Transverse colon (tissue), 4 donors: ENCODE results near the gene SAP130. TPM values are rescaled to one million over a fixed set of nuclear protein-coding genes. Genes with fewer than 3 reads are reported as not detected.

Source experiments
- DNase-seq: peaks from one replicate; pipeline ENCODE4 v3.0.0-alpha.2; 2019
- H3K27ac ChIP-seq, 4 donors: fragments of 200-600 bp; sonication (generic); 2 replicates each; pipeline ENCODE4 v1.5.1; 2016 to 2018; ENCODE audit warnings: inconsistent platforms in 4 of 4
- H3K27me3 ChIP-seq: fragments of 200-600 bp; sonication (generic); 2 replicates; pipeline ENCODE4 v1.5.1; 2017; ENCODE audit warnings: inconsistent platforms
- H3K36me3 ChIP-seq, 4 donors: fragments of 200-600 bp; sonication (generic); 2 replicates each; pipeline ENCODE4 v1.5.1; 2017 to 2019; ENCODE audit warnings: inconsistent platforms in 4 of 4
- H3K4me1 ChIP-seq, 4 donors: fragments of 200-600 bp; sonication (generic); 2 replicates each; pipeline ENCODE4 v1.5.1; 2017 to 2020; ENCODE audit warnings: inconsistent platforms in 4 of 4
- H3K4me3 ChIP-seq, 4 donors: fragments of 200-600 bp; sonication (generic); 1 replicate in 1 of 4; 2 replicates in 3 of 4; pipeline versions ENCODE4 v1.5.1 to v1.6.1; 2017 to 2019; ENCODE audit warnings: inconsistent platforms in 4 of 4
- H3K9me3 ChIP-seq, 2 donors: fragments of 200-600 bp; sonication (generic); 2 replicates each; pipeline ENCODE4 v1.5.1; 2017 to 2019; ENCODE audit warnings: inconsistent platforms in 2 of 2
- CTCF ChIP-seq, 5 experiments: fragments of 200-600 bp in 3 of 5; fragments of 450-650 bp in 2 of 5; sonication (generic) in 3 of 5; IDR thresholded peaks; 1 replicate in 2 of 5; 2 replicates in 3 of 5; pipeline ENCODE4 v1.5.1; 2016 to 2017; ENCODE audit warnings: antibody characterized with exemption in 5 of 5, inconsistent platforms in 3 of 5, mild to moderate bottlenecking in 2 of 5, moderate library complexity in 1 of 5
- EP300 ChIP-seq: sonication (generic); formaldehyde crosslinking; IDR thresholded peaks from one replicate; pipeline ENCODE4 v1.6.1; 2017; ENCODE audit warnings: antibody characterized with exemption, low read depth
- POLR2A ChIP-seq: fragments of 450-650 bp; IDR thresholded peaks from one replicate; pipeline ENCODE4 v1.6.1; 2016; ENCODE audit warnings: antibody characterized with exemption, mild to moderate bottlenecking, moderate library complexity
- POLR2AphosphoS5 ChIP-seq, 3 donors: sonication (generic); formaldehyde crosslinking; IDR thresholded peaks; one replicate each; pipeline ENCODE4 v1.6.1; 2016; ENCODE audit warnings: antibody characterized with exemption in 3 of 3
- WGBS, 2 donors: methylation state at CpG; one replicate each; pipeline ENCODE4 v1.1.5; 2018; ENCODE audit warnings: low coverage in 1 of 2; 5-methylcytosine and 5-hydroxymethylcytosine counted together
- in situ Hi-C, 4 donors: fragments of 200-750 bp; cut with MboI; loops; one replicate each; pipeline versions ENCODE4 v1.15.0 to v1.15.1; 2017; ENCODE audit warnings: low sequenced_read_pairs in 3 of 4, low pct_ligation_motif_present in 1 of 4, low pct_unique_long_range_greater_than_20kb in 1 of 4
- intact Hi-C: fragments of 100-400 bp; cut with DNase I; formaldehyde crosslinking; loops from one replicate; pipeline ENCODE4 v1.15.1; 2023; ENCODE audit warnings: low total_unique reads
- total RNA-seq, 4 donors: library from RNA; depleted of rRNA; stranded (reverse); fragments of >200 nt; gene quantifications; one replicate each; pipeline ENCODE4 v1.1.0, GENCODE V29; 2016

Gene SAP130
- total RNA-seq, 4 donors from 2014 or later, result 2.6 to 23.9 (median 13.0) TPM

- no peak overlapping the region for H3K27ac ChIP-seq
- peaks cover 0 to 64% (median 30%) of the 10 kb centered on the region in 4 donors for H3K36me3 ChIP-seq
- no peak for DNase-seq
- WGBS, 2 donors, result 93 to 96% methylated on average over 5 to 9 of the region's 9 CpGs
- H3K9me3 ChIP-seq, result no peaks in the 10 kb centered on the region
- no peaks in the 10 kb centered on the region for H3K4me1 ChIP-seq
- H3K4me3 ChIP-seq, result no peak overlapping the region
- H3K27me3 ChIP-seq, result no peaks in the 10 kb centered on the region
- intact Hi-C loops (no loop called here), in situ Hi-C loops (no loop called here)
- TF ChIP-seq CTCF (IDR thresholded peaks at IDR 0.05) (no peak), EP300 (no peak), POLR2AphosphoS5 (IDR thresholded peaks at IDR 0.05) (no peak), POLR2A (no peak)
Measured at GRCh38 chr2:127996160-127996559, 31.7 kb downstream of the SAP130 start.

GRCh38 chr2:127995725-127996124 is 32.1 kb downstream of the SAP130 start:
- Histone ChIP-seq H3K27ac (no peak overlapping the region), H3K36me3 (peaks cover 0 to 64% (median 30%) of the 10 kb centered on the region in 4 donors), H3K4me1 (no peaks in the 10 kb centered on the region), H3K4me3 (no peak overlapping the region), H3K9me3 (no peaks in the 10 kb centered on the region), H3K27me3 (no peaks in the 10 kb centered on the region)
- intact Hi-C loops (no loop called here), in situ Hi-C loops (no loop called here)
- TF ChIP-seq POLR2A, result no peak
- no peak for TF ChIP-seq EP300
- TF ChIP-seq CTCF (IDR thresholded peaks at IDR 0.05), result no peak
- no peak for TF ChIP-seq POLR2AphosphoS5 (IDR thresholded peaks at IDR 0.05)
- DNase-seq, result no peak
- 89 to 95% methylated on average over 7 of the region's 7 CpGs for WGBS, 2 donors

GRCh38 chr2:127993659-127994058 is 34.2 kb downstream of the SAP130 start:
- peaks cover 0 to 53% (median 25%) of the 10 kb centered on the region in 4 donors for H3K36me3 ChIP-seq
- no peaks in the 10 kb centered on the region for H3K4me1 ChIP-seq
- no peak overlapping the region for H3K4me3 ChIP-seq
- no peak overlapping the region for H3K27ac ChIP-seq
- intact Hi-C loops (no loop called here), in situ Hi-C loops (no loop called here)
- DNase-seq, result no peak
- TF ChIP-seq EP300 (no peak), CTCF (IDR thresholded peaks at IDR 0.05) (no peak), POLR2A (no peak), POLR2AphosphoS5 (IDR thresholded peaks at IDR 0.05) (no peak)
- H3K27me3 ChIP-seq, result no peaks in the 10 kb centered on the region
- 89 to 100% methylated on average over 2 of the region's 2 CpGs for WGBS, 2 donors
- no peaks in the 10 kb centered on the region for H3K9me3 ChIP-seq

GRCh38 chr2:127991742-127992141 is 36.1 kb downstream of the SAP130 start:
- Histone ChIP-seq H3K27ac (no peak overlapping the region), H3K4me3 (no peak overlapping the region), H3K9me3 (no peaks in the 10 kb centered on the region), H3K27me3 (no peaks in the 10 kb centered on the region), H3K4me1 (no peaks in the 10 kb centered on the region), H3K36me3 (peaks cover 0 to 60% (median 21%) of the 10 kb centered on the region in 4 donors)
- WGBS, 2 donors, result 81 to 84% methylated on average over 5 of the region's 5 CpGs
- intact Hi-C loops, result no loop called here
- DNase-seq, result no peak
- TF ChIP-seq CTCF (IDR thresholded peaks at IDR 0.05) (no peak), POLR2A (no peak), POLR2AphosphoS5 (IDR thresholded peaks at IDR 0.05) (no peak), EP300 (no peak)
- in situ Hi-C loops, result no loop called here
